Right ventricle myocardium inferior (tissue), 1 donor: ENCODE results near the gene S100A12. TPM values are rescaled to one million over a fixed set of nuclear protein-coding genes. Genes with fewer than 3 reads are reported as not detected.
A peak's percentile ranks its signal among the peaks of the same experiment; 100 is the strongest.

Experiments
- ATAC-seq: fragments of 200-7000 bp; cut with Tn5 transposase; one replicate; pipeline ENCODE4 v1.9.1; 2020; ENCODE audit warnings: mild to moderate bottlenecking, moderate library complexity
- DNase-seq: peaks from one replicate; pipeline ENCODE4 v3.0.0; 2021; ENCODE audit errors: missing footprints
- intact Hi-C: fragments of 100-400 bp; cut with DNase I; formaldehyde crosslinking; loops from one replicate; pipeline ENCODE4 v1.11.0; 2022
- total RNA-seq: library from RNA; stranded (reverse); fragmentation: NEBNext Ultra II Directional; extraction: Animal tissue kit (Norgen Biotek cat#: 25700); gene quantifications from one replicate; pipeline ENCODE4 v1.2.1, GENCODE V29; 2021
- donor health status: DM: no; HTN: yes; CAD: no; lungs with severe emphysema.

Gene S100A12
- total RNA-seq, 1 donor from 2014 or later = 4.0 TPM

DNA sequence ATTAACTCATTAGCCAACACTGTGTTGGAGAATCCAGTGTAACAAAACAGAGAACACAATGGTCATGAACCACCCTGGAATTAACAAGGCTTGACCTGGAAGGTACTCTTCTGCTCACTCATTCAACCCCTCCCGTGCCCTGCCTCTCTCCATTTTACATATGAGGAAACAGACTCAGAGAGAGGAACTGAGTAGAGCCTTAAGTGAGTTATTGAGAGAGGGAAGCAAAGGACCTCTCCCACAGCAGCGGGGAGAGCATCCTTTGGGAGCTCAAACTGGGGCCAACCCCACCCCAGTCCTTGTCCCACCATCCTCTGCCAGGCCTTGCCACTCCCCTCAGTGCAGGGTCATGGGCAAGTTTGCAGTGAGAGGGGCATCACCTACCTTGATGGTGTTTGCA, 1.4 kb downstream of the S100A12 start:
- intact Hi-C loops = no loop called here
- ATAC-seq (peak; percentile 50), DNase-seq (no peak)

DNA sequence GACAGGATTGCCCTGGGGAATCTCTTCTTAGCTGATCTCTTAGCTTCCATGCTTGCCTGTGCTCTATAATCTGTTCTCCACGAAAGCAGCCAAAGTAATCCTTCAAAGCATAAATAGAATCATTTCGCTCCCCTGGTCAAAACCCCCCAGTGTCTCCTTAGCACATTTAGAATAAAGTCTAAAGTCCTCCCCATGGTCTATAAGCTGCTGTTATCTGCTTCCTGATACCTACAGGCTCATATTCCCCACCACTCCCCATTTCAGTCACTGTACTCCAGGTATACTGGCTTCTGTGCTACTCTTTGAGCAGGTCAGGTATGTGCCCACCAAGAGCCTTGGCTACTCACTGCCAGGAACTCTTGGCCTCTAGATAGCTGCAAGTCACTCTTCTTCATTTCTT, 2.9 kb downstream of the S100A12 start:
- no peak for ATAC-seq
- intact Hi-C loops = no loop called here
- DNase-seq = no peak

DNA sequence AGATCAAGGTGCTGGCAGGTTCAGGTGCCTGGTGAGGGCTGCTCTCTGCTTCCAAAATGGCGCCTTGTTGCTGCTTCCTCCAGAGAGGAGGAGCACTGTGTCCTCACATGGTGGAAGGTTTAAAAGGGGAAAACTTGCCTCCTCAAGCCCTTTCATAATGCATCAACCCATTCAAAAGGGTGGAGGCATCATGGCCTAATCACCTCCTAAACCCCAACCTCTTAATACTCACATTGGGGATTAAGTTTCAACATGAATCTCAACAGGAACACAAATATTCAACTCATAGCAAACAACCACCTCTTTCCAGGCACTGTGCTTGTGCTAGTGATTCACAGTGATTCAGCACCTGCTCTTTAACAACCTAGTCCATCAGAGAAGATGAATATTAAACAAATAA, 4.2 kb downstream of the S100A12 start:
- no peak for DNase-seq
- intact Hi-C loops = no loop called here
- ATAC-seq = no peak

DNA sequence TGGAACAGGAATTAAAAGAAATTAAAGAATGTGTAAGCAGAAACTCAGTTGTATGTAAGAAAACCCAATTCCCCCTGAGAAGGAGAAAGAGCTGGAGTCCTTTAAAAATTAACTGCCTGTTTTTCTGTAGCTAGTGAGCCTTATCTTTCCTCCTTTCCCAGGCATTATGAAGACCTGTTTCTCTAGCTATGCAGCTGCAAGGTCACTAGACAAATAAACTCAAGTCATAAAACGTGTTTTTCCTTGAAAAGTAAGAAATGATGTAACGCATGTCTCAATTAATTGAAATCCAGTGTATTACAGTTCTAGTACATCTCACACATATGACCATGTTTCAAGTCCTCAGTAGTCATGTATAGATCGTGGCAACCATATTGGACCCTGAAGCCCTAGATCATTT, 5.3 kb downstream of the S100A12 start:
- ATAC-seq = no peak
- intact Hi-C loops = no loop called here

GRCh38 chr1:153368495-153368894, 6.9 kb downstream of the S100A12 start:
- intact Hi-C loops = no loop called here
- DNase-seq (no peak), ATAC-seq (no peak)

More for the DNA sequence above, 5.3 kb downstream of the S100A12 start:
- no peak for DNase-seq

DNA sequence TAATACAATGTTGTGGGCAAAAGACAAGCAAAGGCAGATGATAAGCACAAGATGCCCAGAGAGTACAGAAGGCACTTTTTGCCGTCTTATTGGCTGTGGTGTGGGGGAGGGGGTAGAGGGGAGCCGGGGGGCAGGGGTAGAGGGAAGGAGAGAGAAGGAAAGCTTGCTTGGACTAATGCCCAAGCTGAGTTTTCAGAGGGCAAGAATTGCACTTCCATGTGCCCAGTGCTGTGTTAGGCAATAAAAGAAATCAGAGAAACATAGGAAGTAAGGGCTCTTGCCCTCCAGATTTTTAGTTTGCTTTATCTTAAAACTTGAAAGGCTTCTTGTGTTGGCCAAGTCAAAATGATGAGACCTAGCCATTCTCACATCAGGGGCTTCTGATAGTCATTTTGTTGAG, 8.3 kb downstream of the S100A12 start:
- intact Hi-C loops = no loop called here
- no peak for ATAC-seq

GRCh38 chr1:153366261-153366660, 9.2 kb downstream of the S100A12 start:
- DNase-seq (no peak), ATAC-seq (no peak)
- intact Hi-C loops = no loop called here

More for the DNA sequence above, 8.3 kb downstream of the S100A12 start:
- DNase-seq = no peak

GRCh38 chr1:153365696-153366095, 9.7 kb downstream of the S100A12 start:
- no peak for ATAC-seq
- intact Hi-C loops = no loop called here
- DNase-seq = no peak

- ATAC-seq = no peak
- intact Hi-C loops = loop anchor here (5.0 kb wide), 1 partner anchor 202 kb away; the partner anchor contains the start of gene S100A2
- no peak for DNase-seq
Observed at GRCh38 chr1:153364766-153365666, 10.4 kb downstream of the S100A12 start.

- DNase-seq (no peak), ATAC-seq (no peak)
- intact Hi-C loops = loop anchor here (5.0 kb wide), 1 partner anchor 203 kb away; the partner anchor contains the start of gene S100A2
Observed at GRCh38 chr1:153364156-153364555, 11.3 kb downstream of the S100A12 start.

- no peak for ATAC-seq
- intact Hi-C loops = loop anchor here (5.0 kb wide), 1 partner anchor 204 kb away; the partner anchor contains the start of gene S100A2
- no peak for DNase-seq
Observed at GRCh38 chr1:153363641-153364040, 11.8 kb downstream of the S100A12 start.

GRCh38 chr1:153362187-153362775, 13.1 kb downstream of the S100A12 start:
- intact Hi-C loops = loop anchor here (5.0 kb wide), 1 partner anchor 205 kb away; the partner anchor contains the start of gene S100A2
- DNase-seq (no peak), ATAC-seq (no peak)

- intact Hi-C loops = loop anchor here (5.0 kb wide), 1 partner anchor 206 kb away; the partner anchor contains the start of gene S100A2
- DNase-seq (no peak), ATAC-seq (no peak)
Observed at GRCh38 chr1:153361480-153362109, 13.8 kb downstream of the S100A12 start.

GRCh38 chr1:153360592-153361479, 14.6 kb downstream of the S100A12 start:
- DNase-seq (peak; percentile 50), ATAC-seq (no peak)
- intact Hi-C loops = loop anchor here (5.0 kb wide), 1 partner anchor 206 kb away; the partner anchor contains the start of gene S100A2

GRCh38 chr1:153360190-153360589, 15.2 kb downstream of the S100A12 start:
- DNase-seq (no peak), ATAC-seq (no peak)
- intact Hi-C loops = loop anchor here (5.0 kb wide), 1 partner anchor 207 kb away; the partner anchor contains the start of gene S100A2

DNA sequence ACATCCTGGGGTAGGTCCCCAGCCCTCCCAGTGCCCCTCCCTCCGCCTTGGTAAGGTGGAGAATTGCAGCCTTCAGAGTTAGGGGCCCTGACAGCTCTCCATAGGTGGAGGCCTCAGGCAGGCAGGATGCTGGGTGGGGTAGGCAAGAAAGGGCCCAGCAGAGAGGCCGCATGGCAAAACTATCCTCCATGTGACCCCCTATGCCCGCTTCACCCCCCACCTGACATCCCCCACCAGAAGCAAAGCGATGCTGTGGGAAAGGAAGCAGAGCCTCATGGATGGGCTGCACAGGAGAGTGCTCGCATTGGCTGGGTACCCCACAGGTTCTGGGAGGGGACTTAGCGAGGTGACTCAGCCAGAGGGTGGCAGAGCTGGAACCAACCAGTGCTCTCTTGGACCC, 16.2 kb downstream of the S100A12 start:
- peak; percentile 43 for DNase-seq
- intact Hi-C loops = loop anchor here (10.0 kb wide), 2 partner anchors 316 to 416 kb away; partner anchors contain the start of genes ILF2, NPR1 and SLC27A3
- no peak for ATAC-seq

- DNase-seq (no peak), ATAC-seq (no peak)
- intact Hi-C loops = loop anchor here (10.0 kb wide), 2 partner anchors 316 to 416 kb away; partner anchors contain the start of genes ILF2, NPR1 and SLC27A3
Observed at GRCh38 chr1:153358691-153358975, 16.8 kb downstream of the S100A12 start.
